ENCODE measurements around the gene SORCS1.

Gene SORCS1

DNA sequence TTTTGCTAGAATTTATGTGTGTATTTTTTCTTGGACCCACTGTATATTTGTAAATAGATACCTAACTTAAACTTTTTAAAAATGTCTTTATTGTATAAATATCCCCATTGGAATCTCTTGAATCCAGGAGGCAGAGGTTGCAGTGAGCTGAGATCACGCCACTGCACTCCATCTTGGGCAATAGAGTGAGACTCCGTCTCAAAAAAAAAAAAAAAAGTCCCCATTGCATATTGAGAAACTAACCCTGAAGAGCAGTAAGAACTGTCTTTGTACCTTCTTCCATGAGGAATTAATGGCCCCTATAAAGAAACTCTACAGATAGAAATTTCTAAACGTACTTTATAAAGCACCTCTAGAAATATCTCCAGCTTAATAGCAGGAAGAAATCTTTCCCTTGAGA lies 504.0 kb downstream of the SORCS1 start:
- H3K9me3 ChIP-seq (ENCODE audit: low read depth, low read length) = no peaks in the 10 kb centered on the region
- H3K4me3 ChIP-seq = no peak overlapping the region
- no peak overlapping the region for H3K27ac ChIP-seq
- H3K9ac ChIP-seq (ENCODE audit: insufficient read length) = no peak overlapping the region
- TF ChIP-seq POLR2AphosphoS5 (IDR thresholded peaks at IDR 0.05; ENCODE audit: borderline replicate concordance, low read depth, low read length) (no peak), EZH2 (IDR thresholded peaks at IDR 0.05) (no peak), FOXP2 (optimal IDR thresholded peaks at IDR 0.05; ENCODE audit: control extremely low read depth, extremely low read length, insufficient read depth) (no peak)
- no peak for DNase-seq (ENCODE audit: low read depth, low spot score)
- no peaks in the 10 kb centered on the region for H3K36me3 ChIP-seq (ENCODE audit: insufficient read depth, low read length)

DNA sequence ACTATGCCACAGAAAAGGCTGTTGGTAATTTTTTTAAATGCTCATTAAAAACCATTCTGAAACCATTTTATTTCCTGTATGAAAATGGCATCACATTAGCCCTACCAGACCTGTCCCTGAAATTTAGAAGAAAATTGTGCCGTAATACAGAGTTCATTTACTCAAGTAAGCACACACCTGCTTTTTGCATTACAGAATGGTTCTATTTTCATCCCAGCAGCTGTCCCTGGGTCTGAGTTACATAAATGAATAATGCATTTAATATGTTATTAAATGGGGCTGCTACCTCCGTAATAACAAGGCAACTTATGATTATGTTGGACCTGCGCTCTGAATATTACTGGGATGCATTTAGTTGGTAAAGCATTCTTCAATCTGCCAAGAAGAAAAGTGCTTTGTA lies 508.9 kb downstream of the SORCS1 start:
- no peak overlapping the region for H3K4me3 ChIP-seq
- no peak for DNase-seq (ENCODE audit: low read depth, low spot score)
- no peaks in the 10 kb centered on the region for H3K36me3 ChIP-seq (ENCODE audit: insufficient read depth, low read length)
- H3K27ac ChIP-seq = no peak overlapping the region
- H3K9me3 ChIP-seq (ENCODE audit: low read depth, low read length) = no peaks in the 10 kb centered on the region
- no peak overlapping the region for H3K9ac ChIP-seq (ENCODE audit: insufficient read length)
- no peak for TF ChIP-seq POLR2AphosphoS5 (IDR thresholded peaks at IDR 0.05; ENCODE audit: borderline replicate concordance, low read depth, low read length)
- TF ChIP-seq EZH2 (IDR thresholded peaks at IDR 0.05) = no peak
- no peak for TF ChIP-seq FOXP2 (optimal IDR thresholded peaks at IDR 0.05; ENCODE audit: control extremely low read depth, extremely low read length, insufficient read depth)

DNA sequence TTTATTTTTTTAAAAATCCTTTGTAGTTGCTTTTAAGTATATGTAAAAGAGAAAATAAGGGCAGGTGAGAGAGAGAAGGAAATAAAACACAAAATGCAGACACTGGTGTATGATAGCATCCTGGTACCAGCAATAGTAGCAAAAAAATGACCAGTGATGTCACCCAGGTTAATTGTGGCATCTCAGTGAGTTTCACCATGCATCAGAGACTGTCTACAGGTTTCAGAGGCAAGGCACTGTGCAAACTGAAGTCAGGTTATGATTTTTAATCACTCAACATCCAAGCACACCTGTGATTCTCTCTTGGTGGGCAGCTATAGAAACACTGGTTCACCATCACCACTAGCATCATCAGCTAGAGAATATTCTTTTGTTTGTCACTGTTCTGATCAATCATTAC lies 509.3 kb downstream of the SORCS1 start:
- H3K9ac ChIP-seq (ENCODE audit: insufficient read length) = no peak overlapping the region
- no peak overlapping the region for H3K4me3 ChIP-seq
- DNase-seq (ENCODE audit: low read depth, low spot score) = no peak
- no peaks in the 10 kb centered on the region for H3K36me3 ChIP-seq (ENCODE audit: insufficient read depth, low read length)
- no peak for TF ChIP-seq POLR2AphosphoS5 (IDR thresholded peaks at IDR 0.05; ENCODE audit: borderline replicate concordance, low read depth, low read length)
- TF ChIP-seq EZH2 (IDR thresholded peaks at IDR 0.05) = no peak
- no peak for TF ChIP-seq FOXP2 (optimal IDR thresholded peaks at IDR 0.05; ENCODE audit: control extremely low read depth, extremely low read length, insufficient read depth)
- H3K9me3 ChIP-seq (ENCODE audit: low read depth, low read length) = no peaks in the 10 kb centered on the region
- no peak overlapping the region for H3K27ac ChIP-seq

DNA sequence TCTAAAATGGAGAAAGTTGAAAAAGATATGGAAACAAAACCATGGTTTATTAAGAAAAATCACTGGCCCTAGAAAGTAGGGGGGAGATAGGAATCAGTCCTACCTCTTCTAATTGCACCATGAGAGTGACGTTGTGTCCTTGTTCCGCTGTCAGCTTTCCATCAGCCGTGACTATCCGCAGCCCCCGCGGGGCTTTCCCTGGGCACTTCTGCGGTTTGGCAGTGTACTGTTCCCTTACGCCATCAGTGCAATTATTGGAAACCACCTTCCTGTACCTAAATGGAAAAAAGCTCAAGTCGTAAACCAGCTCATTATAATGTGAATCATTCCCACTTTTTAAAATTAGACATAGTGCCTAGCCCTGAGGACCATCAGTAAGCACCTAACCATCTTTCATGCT lies 512.2 kb downstream of the SORCS1 start:
- H3K27ac ChIP-seq = no peak overlapping the region
- DNase-seq (ENCODE audit: low read depth, low spot score) = no peak
- TF ChIP-seq EZH2 (IDR thresholded peaks at IDR 0.05) (no peak), POLR2AphosphoS5 (IDR thresholded peaks at IDR 0.05; ENCODE audit: borderline replicate concordance, low read depth, low read length) (no peak), FOXP2 (optimal IDR thresholded peaks at IDR 0.05; ENCODE audit: control extremely low read depth, extremely low read length, insufficient read depth) (no peak)
- no peaks in the 10 kb centered on the region for H3K9me3 ChIP-seq (ENCODE audit: low read depth, low read length)
- H3K9ac ChIP-seq (ENCODE audit: insufficient read length) = no peak overlapping the region
- H3K36me3 ChIP-seq (ENCODE audit: insufficient read depth, low read length) = no peaks in the 10 kb centered on the region
- H3K4me3 ChIP-seq = no peak overlapping the region

DNA sequence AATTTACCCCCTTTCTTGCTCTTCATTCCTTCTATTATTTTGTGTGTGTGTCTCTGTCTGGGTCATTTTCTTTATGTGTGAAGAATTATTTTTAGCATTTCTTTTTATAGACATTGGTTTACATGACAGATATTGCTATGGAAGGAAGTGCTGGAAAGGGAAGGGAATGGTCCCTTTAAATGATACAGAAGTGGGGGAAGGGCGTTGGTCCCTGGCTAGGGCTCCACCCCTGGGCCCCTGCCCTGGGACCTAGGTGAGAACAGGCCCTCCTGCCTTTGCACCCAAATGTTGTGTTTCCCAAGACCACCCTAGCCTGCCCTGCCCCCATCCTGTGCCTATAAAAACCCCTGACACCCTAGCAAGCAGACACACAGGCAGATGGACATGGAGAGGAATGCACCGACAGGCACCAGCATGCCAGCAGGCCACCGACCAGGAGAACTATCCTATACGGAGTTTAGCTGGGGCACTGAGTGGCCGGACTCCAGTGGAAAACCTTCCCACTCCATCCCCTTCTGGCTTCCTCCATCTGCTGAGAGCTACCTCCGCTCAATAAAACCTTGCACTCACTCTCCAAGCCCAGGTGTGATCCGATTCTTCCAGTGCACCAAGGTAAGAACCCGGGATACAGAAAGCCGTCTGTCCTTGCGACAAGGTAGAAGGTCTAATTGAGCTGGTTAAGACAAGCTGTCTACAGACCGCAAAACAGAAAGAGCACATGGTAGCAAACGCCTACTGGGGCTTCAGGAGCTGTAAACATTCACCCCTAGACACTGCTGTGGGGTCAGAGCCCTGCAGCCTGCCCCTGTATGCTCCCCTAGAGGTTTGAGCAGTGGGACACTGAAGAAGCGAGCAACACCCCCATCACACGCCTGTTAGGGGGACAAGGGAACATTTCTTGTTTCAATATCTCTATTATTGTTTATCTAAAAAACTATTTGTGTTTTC lies 515.7 kb downstream of the SORCS1 start:
- no peak overlapping the region for H3K9ac ChIP-seq (ENCODE audit: insufficient read length)
- H3K9me3 ChIP-seq (ENCODE audit: low read depth, low read length) = no peaks in the 10 kb centered on the region
- no peaks in the 10 kb centered on the region for H3K36me3 ChIP-seq (ENCODE audit: insufficient read depth, low read length)
- no peak overlapping the region for H3K4me3 ChIP-seq
- DNase-seq (ENCODE audit: low read depth, low spot score) = no peak
- no peak overlapping the region for H3K27ac ChIP-seq
- TF ChIP-seq POLR2AphosphoS5 (IDR thresholded peaks at IDR 0.05; ENCODE audit: borderline replicate concordance, low read depth, low read length) (no peak), FOXP2 (optimal IDR thresholded peaks at IDR 0.05; ENCODE audit: control extremely low read depth, extremely low read length, insufficient read depth) (no peak), EZH2 (IDR thresholded peaks at IDR 0.05) (no peak)

DNA sequence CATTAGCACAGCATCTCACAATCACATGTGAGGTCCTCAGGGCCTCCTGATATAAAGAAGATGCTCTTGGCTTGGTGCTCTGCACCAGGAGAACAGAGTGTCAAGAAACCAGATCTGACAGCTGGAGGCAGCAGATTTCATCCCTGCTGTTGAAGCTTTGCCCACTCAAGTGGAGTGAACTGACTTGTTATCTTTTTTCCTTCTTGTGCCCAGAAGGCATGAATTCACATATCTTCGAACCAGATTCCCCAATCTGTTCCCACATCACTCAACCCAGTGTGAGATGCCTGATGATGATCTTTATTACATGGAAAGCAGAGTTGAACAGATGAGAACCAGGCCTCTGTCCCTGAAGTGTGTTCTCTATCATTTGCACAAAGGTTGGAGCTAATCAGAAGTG lies 521.0 kb downstream of the SORCS1 start:
- TF ChIP-seq POLR2AphosphoS5 (IDR thresholded peaks at IDR 0.05; ENCODE audit: borderline replicate concordance, low read depth, low read length) (no peak), FOXP2 (optimal IDR thresholded peaks at IDR 0.05; ENCODE audit: control extremely low read depth, extremely low read length, insufficient read depth) (no peak), EZH2 (IDR thresholded peaks at IDR 0.05) (no peak)
- no peak for DNase-seq (ENCODE audit: low read depth, low spot score)
- no peak overlapping the region for H3K9ac ChIP-seq (ENCODE audit: insufficient read length)

DNA sequence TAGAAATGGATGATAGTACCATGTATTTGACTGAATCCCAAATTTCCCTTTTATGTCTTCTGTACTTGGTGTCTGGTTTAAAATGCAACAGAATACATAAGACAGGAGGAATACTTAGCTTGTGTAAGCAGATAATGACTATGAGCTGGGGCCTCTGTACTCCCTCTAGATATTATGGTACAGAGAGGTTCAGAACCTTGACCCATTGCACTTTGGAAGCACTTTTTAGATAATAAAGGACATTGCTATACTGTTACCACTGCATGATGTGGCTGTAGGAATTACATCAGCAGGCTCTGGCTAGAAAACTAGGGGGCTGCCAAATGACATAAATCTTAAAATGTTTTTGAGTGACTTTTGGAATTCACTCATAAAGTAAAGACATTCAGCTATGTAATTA lies 526.6 kb downstream of the SORCS1 start:
- Histone ChIP-seq H3K27ac (no peak overlapping the region), H3K36me3 (ENCODE audit: insufficient read depth, low read length) (no peaks in the 10 kb centered on the region), H3K9me3 (ENCODE audit: low read depth, low read length) (no peaks in the 10 kb centered on the region), H3K9ac (ENCODE audit: insufficient read length) (no peak overlapping the region), H3K4me3 (no peak overlapping the region)
- no peak for DNase-seq (ENCODE audit: low read depth, low spot score)
- TF ChIP-seq POLR2AphosphoS5 (IDR thresholded peaks at IDR 0.05; ENCODE audit: borderline replicate concordance, low read depth, low read length) (no peak), FOXP2 (optimal IDR thresholded peaks at IDR 0.05; ENCODE audit: control extremely low read depth, extremely low read length, insufficient read depth) (no peak), EZH2 (IDR thresholded peaks at IDR 0.05) (no peak)

More for the DNA sequence above, 521.0 kb downstream of the SORCS1 start:
- Histone ChIP-seq H3K4me3 (no peak overlapping the region), H3K27ac (no peak overlapping the region), H3K36me3 (ENCODE audit: insufficient read depth, low read length) (no peaks in the 10 kb centered on the region), H3K9me3 (ENCODE audit: low read depth, low read length) (no peaks in the 10 kb centered on the region)

DNA sequence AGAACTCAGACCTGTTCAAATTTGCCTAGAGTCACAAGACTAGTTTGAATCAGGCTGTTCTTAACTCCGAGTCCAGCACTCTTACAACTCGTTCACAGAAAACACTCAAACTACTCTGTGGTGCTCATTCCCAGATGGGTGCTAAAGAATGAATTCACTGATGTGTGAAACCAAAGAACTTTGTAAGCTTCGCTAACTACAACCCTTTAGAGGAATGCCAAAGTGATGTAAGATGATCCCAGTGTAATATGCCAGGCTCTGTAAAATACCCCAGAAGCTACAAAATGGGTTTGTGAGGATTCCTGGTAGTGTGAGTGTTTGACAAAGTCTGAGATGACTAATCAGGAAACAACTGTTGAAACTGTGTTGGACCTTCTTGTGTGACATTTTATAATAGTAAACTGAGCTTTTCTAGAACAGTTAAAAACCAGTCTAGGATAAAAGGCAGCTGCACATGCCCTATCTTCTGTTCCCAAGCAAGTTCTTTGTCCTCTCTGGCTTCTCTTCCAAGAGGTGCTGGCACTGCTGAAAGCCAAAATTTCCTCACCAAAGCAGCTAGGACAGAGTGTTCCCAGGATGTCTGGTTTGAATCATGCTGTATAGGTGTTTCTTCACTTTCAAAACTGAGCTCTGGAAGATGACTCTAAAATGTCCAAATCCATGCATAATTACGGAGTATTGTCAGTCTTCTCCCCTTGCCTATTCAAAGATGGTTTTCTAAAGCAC lies 527.6 kb downstream of the SORCS1 start:
- no peak for DNase-seq (ENCODE audit: low read depth, low spot score)
- TF ChIP-seq FOXP2 (optimal IDR thresholded peaks at IDR 0.05; ENCODE audit: control extremely low read depth, extremely low read length, insufficient read depth) = no peak
- TF ChIP-seq EZH2 (IDR thresholded peaks at IDR 0.05) = no peak
- TF ChIP-seq POLR2AphosphoS5 (IDR thresholded peaks at IDR 0.05; ENCODE audit: borderline replicate concordance, low read depth, low read length) = no peak
- H3K9ac ChIP-seq (ENCODE audit: insufficient read length) = no peak overlapping the region
- H3K4me3 ChIP-seq = no peak overlapping the region
- no peaks in the 10 kb centered on the region for H3K9me3 ChIP-seq (ENCODE audit: low read depth, low read length)
- no peaks in the 10 kb centered on the region for H3K36me3 ChIP-seq (ENCODE audit: insufficient read depth, low read length)
- no peak overlapping the region for H3K27ac ChIP-seq
